Thymus (tissue), 11 donors: ENCODE measurements around the gene MAP7D1. TPM values are rescaled to one million over a fixed set of nuclear protein-coding genes. Genes with fewer than 3 reads are reported as not detected.

Experiments
- DNase-seq, 9 donors: peaks; one replicate each; pipeline ENCODE4 v3.0.0-alpha.2; 2013; ENCODE audit warnings: low spot score in 9 of 9, low read depth in 6 of 9, missing footprints in 1 of 9
- H3K27ac ChIP-seq, 2 donors: one replicate each; pipeline ENCODE4 v1.5.1; 2013; ENCODE audit warnings: control low read depth in 1 of 2, low read depth in 1 of 2, low read length in 1 of 2, mild to moderate bottlenecking in 1 of 2, moderate library complexity in 1 of 2
- H3K27me3 ChIP-seq, 2 donors: one replicate each; pipeline ENCODE4 v1.5.1; 2013; ENCODE audit warnings: low read length in 1 of 2; ENCODE audit not compliant: control insufficient read depth in 2 of 2, insufficient read depth in 1 of 2
- H3K36me3 ChIP-seq, 2 donors: one replicate each; pipeline ENCODE4 v1.5.1; 2013; ENCODE audit warnings: low read length in 1 of 2, mild to moderate bottlenecking in 1 of 2, moderate library complexity in 1 of 2; ENCODE audit not compliant: control insufficient read depth in 2 of 2, insufficient read depth in 2 of 2
- H3K4me1 ChIP-seq, 2 donors: one replicate each; pipeline ENCODE4 v1.5.1; 2013; ENCODE audit warnings: low read length in 2 of 2; ENCODE audit not compliant: control insufficient read depth in 2 of 2, insufficient read depth in 2 of 2
- H3K4me3 ChIP-seq, 2 donors: one replicate each; pipeline ENCODE4 v1.5.1; 2013; ENCODE audit warnings: low read length in 2 of 2, control low read depth in 1 of 2, mild to moderate bottlenecking in 1 of 2
- H3K9me3 ChIP-seq, 2 donors: one replicate each; pipeline ENCODE4 v1.5.1; 2013; ENCODE audit warnings: low read length in 1 of 2, mild to moderate bottlenecking in 1 of 2; ENCODE audit not compliant: control insufficient read depth in 2 of 2, insufficient read depth in 1 of 2
- WGBS: extraction: QIAGEN DNeasy Blood & Tissue Kit; methylation state at CpG from one replicate; pipeline ENCODE4 v1.1.7; 2013; 5-methylcytosine and 5-hydroxymethylcytosine counted together
- polyA plus RNA-seq: library from polyadenylated mRNA; stranded (reverse); fragments of 200-250 nt; gene quantifications from one replicate; pipeline ENCODE4 v1.2.3, GENCODE V29; 2013
- total RNA-seq: library from RNA; stranded (reverse); fragments of 120-200 nt; gene quantifications from one replicate; pipeline ENCODE4 v1.2.4, GENCODE V29; 2013
- donor health status: healthy.

The MAP7D1 gene
- total and polyA plus RNA-seq, 2 donors: 31.9 to 68.6 TPM

- Histone ChIP-seq H3K4me1 (no peaks in the 10 kb centered on the region), H3K4me3 (no peak overlapping the region), H3K36me3 (no peaks in the 10 kb centered on the region), H3K9me3 (no peaks in the 10 kb centered on the region), H3K27me3 (no peaks in the 10 kb centered on the region), H3K27ac (no peak overlapping the region)
- no peak for DNase-seq
- 98% methylated on average over 5 of the region's 5 CpGs for WGBS
These were observed 42.7 kb downstream of the MAP7D1 start for GRCh38 chr1:36198641-36199040.

- DNase-seq: no peak
- no peaks in the 10 kb centered on the region for H3K27me3 ChIP-seq
- no peak overlapping the region for H3K27ac ChIP-seq
- H3K36me3 ChIP-seq: no peaks in the 10 kb centered on the region
- no peaks in the 10 kb centered on the region for H3K4me1 ChIP-seq
- no peaks in the 10 kb centered on the region for H3K9me3 ChIP-seq
- 83% methylated on average over 13 of the region's 13 CpGs for WGBS
- no peak overlapping the region for H3K4me3 ChIP-seq
These were observed 44.2 kb downstream of the MAP7D1 start for GRCh38 chr1:36199934-36200741.

DNA sequence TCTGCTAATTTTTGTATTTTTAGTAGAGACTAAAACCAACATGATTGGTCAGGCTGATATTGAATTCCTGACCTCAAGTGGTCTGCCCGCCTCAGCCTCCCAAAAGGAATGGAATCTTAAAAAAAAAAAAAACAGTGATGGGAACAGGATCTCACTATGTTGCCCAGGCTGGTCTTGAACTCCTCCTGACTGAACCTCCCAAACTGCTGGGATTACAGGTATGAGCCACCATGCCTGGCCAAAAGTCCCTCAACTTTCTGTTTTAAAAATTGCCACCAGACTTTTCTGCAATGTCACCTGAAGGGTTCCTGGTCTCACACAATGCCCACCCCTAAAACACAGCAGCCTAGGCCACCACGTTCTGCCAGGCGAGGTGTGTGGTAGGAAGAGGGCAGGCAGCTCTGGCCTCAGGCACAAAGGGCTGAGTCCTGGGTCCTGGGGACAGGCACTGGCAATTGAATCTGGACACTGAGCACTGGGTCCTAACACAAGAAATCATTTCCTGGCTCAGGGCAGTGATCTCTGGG, 47.1 kb downstream of the MAP7D1 start:
- Histone ChIP-seq H3K4me3 (no peak overlapping the region), H3K4me1 (no peaks in the 10 kb centered on the region), H3K27me3 (no peaks in the 10 kb centered on the region), H3K9me3 (no peaks in the 10 kb centered on the region), H3K27ac (no peak overlapping the region), H3K36me3 (no peaks in the 10 kb centered on the region)
- DNase-seq: no peak
- 84% methylated on average over 3 of the region's 3 CpGs for WGBS

DNA sequence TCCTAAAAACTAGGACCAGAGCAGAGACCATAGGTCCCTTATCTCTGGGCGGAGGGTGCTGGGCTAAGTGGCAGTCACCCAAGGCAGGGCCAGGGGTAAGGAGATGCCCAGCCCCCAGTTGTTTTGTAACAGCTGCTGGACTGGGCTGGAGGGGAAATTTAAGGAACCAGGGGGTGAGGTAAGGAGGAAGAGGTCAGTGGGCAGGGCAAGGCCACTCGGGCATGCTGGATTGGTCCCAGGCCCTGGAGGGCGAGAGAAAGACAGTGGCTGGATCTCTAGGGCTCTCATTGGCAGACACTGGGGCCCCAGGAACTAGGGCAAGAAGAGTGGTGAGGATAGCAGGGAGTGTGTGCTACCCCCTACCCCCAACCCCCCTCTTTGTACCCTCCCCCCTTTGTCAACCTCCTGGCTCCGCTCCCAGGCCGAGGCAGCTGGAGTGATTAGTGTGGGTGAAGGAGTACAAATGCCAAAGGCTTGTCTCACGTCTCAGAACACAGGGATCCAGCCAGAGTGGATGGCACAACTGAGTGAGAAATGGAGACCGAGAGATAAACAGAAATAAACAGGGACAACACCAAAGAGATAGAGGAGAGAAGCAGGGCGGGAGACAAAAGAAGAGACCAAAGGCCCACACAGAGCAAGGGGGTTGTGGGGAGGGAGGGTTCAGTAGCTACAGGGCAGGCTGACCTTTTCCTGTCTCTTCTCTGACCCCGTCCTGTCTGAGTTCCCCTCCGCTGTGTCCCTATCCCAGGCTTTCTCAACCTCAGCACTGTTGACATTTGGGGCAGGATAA, 47.8 kb downstream of the MAP7D1 start:
- Histone ChIP-seq H3K4me3 (no peak overlapping the region), H3K9me3 (no peaks in the 10 kb centered on the region), H3K4me1 (no peaks in the 10 kb centered on the region), H3K36me3 (no peaks in the 10 kb centered on the region), H3K27ac (no peak overlapping the region), H3K27me3 (no peaks in the 10 kb centered on the region)
- DNase-seq: no peak
- WGBS: 90% methylated on average over 10 of the region's 10 CpGs

- Histone ChIP-seq H3K27ac (no peak overlapping the region), H3K4me1 (no peaks in the 10 kb centered on the region), H3K4me3 (no peak overlapping the region), H3K36me3 (no peaks in the 10 kb centered on the region), H3K27me3 (no peaks in the 10 kb centered on the region), H3K9me3 (no peaks in the 10 kb centered on the region)
- DNase-seq: no peak
- 96% methylated on average over 6 of the region's 6 CpGs for WGBS
These were observed 48.5 kb downstream of the MAP7D1 start for GRCh38 chr1:36204347-36204909.

DNA sequence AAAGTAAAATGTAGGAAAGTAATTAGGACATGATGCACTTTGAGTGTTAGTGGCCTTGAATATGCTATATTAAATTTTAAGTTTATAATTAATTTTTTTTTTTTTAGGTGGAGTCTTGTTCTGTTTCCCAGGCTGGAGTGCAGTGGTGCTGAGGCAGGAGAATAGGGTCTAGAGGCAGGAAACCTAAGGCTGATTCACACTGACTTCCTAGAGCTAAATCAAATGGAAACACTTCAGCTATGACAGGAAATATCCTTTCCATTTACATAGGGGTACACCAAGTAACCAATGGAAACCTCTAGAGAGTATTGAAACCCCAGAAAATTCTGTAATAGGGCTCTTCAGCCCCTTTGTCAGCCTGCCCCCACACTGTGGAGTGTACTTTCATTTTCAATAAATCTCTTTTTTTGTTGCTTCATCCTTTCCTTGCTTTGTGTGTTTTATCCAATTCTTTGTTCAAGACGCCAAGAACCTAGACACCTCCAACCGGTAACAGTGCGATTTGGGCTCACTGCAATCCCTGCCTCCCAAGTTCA, 50.4 kb downstream of the MAP7D1 start:
- DNase-seq: no peak
- H3K27ac ChIP-seq: no peak overlapping the region
- WGBS: 92% methylated on average over 3 of the region's 3 CpGs
- no peaks in the 10 kb centered on the region for H3K4me1 ChIP-seq
- H3K27me3 ChIP-seq: no peaks in the 10 kb centered on the region
- H3K36me3 ChIP-seq: no peaks in the 10 kb centered on the region
- H3K4me3 ChIP-seq: no peak overlapping the region
- no peaks in the 10 kb centered on the region for H3K9me3 ChIP-seq

GRCh38 chr1:36207339-36207738, 51.4 kb downstream of the MAP7D1 start:
- WGBS: 87% methylated on average over 6 of the region's 6 CpGs
- no peaks in the 10 kb centered on the region for H3K4me1 ChIP-seq
- H3K4me3 ChIP-seq: no peak overlapping the region
- H3K27me3 ChIP-seq: no peaks in the 10 kb centered on the region
- no peaks in the 10 kb centered on the region for H3K9me3 ChIP-seq
- H3K36me3 ChIP-seq: no peaks in the 10 kb centered on the region
- DNase-seq: no peak
- H3K27ac ChIP-seq: no peak overlapping the region

DNA sequence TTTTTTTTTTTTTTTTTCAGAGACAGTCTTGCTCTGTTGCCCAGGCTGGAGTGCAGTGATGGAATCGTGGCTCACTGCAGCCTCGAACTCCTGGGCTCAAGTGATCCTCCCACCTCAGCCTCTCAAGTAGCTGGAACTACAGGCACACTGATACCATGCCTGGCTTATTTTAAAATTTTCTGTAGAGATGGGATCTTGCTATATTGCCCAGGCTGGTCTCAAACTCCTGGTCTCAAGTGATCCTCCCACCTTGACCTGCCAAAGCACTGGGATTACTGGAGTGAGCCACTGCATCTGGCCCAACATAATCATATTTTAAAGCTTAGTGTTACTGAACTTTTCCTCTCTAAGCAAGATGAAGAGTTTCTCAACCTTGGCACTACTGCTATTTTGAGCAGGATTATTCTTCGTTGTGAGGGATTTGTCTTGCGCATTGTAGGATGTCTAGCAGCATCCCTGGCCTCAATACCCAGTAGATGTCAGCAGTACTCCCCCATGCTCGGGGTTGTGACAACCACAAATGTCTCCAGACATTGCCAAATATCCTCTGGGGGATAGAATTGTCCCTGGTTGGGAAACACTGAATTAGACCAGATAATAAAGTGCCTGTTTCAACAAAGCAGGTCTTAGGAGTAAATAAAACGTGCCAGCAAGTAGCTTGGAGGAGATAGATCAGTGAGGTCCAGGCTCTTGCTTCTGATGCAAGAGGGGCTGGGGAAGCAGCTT, 53.2 kb downstream of the MAP7D1 start:
- no peaks in the 10 kb centered on the region for H3K4me1 ChIP-seq
- no peaks in the 10 kb centered on the region for H3K9me3 ChIP-seq
- no peak overlapping the region for H3K27ac ChIP-seq
- no peaks in the 10 kb centered on the region for H3K27me3 ChIP-seq
- no peak overlapping the region for H3K4me3 ChIP-seq
- H3K36me3 ChIP-seq: no peaks in the 10 kb centered on the region
- DNase-seq: no peak
- WGBS: 94% methylated on average over 6 of the region's 6 CpGs
